Heart right ventricle (tissue), 16 donors: ENCODE results near the gene TNS1. TPM values are rescaled to one million over a fixed set of nuclear protein-coding genes. Genes with fewer than 3 reads are reported as not detected.
A peak's percentile ranks its signal among the peaks of the same experiment; 100 is the strongest.

Source experiments
- ATAC-seq, 8 donors: fragments of 200-7000 bp; cut with Tn5 transposase; one replicate each; pipeline ENCODE4 v1.9.1; 2020; ENCODE audit warnings: mild to moderate bottlenecking in 8 of 8, moderate library complexity in 8 of 8, moderate number of reproducible peaks in 1 of 8
- DNase-seq, 2 donors: peaks; one replicate each; pipeline ENCODE4 v3.0.0-alpha.2; 2020
- H3K27ac ChIP-seq, 10 donors: fragments of 200-600 bp; sonication (generic) in 2 of 10; one replicate each; pipeline versions ENCODE4 v1.5.0 to v1.8.0; 2020 to 2022; ENCODE audit warnings: mild to moderate bottlenecking in 3 of 10
- H3K27me3 ChIP-seq, 7 donors: fragments of 200-600 bp; one replicate each; pipeline ENCODE4 v1.8.0; 2021 to 2022; ENCODE audit warnings: mild to moderate bottlenecking in 2 of 7
- H3K36me3 ChIP-seq, 9 donors: fragments of 200-600 bp; sonication (generic) in 1 of 9; one replicate each; pipeline versions ENCODE4 v1.5.0 to v1.8.0; 2020 to 2022; ENCODE audit warnings: mild to moderate bottlenecking in 2 of 9
- H3K4me1 ChIP-seq, 9 donors: fragments of 200-600 bp; sonication (generic) in 1 of 9; one replicate each; pipeline versions ENCODE4 v1.5.0 to v1.8.0; 2020 to 2022; ENCODE audit warnings: mild to moderate bottlenecking in 4 of 9
- H3K4me3 ChIP-seq, 10 donors: fragments of 200-600 bp; sonication (generic) in 2 of 10; one replicate each; pipeline versions ENCODE4 v1.5.0 to v1.8.0; 2020 to 2022; ENCODE audit warnings: mild to moderate bottlenecking in 7 of 10, moderate library complexity in 2 of 10
- H3K9me3 ChIP-seq, 11 donors: fragments of 200-600 bp in 10 of 11; sonication (generic) in 2 of 11; one replicate each; pipeline versions ENCODE4 v1.5.0 to v1.8.0; 2013 to 2022; ENCODE audit warnings: mild to moderate bottlenecking in 2 of 11, control low read depth in 1 of 11, moderate library complexity in 1 of 11
- WGBS, 2 donors: extraction: QIAGEN DNeasy Blood & Tissue Kit; methylation state at CpG; one replicate each; pipeline ENCODE4 v1.1.7; 2013; ENCODE audit warnings: inconsistent platforms in 1 of 2; 5-methylcytosine and 5-hydroxymethylcytosine counted together
- intact Hi-C, 10 donors: fragments of 100-400 bp; cut with DNase I; formaldehyde crosslinking; loops; one replicate each; pipeline versions ENCODE4 v1.11.1 to v1.14.2; 2022
- polyA plus RNA-seq, 2 donors: library from polyadenylated mRNA; stranded (reverse); fragments of 200-250 nt; gene quantifications; one replicate each; pipeline ENCODE4 v1.2.3, GENCODE V29; 2013
- total RNA-seq, 10 donors: library from RNA; stranded (reverse); fragmentation: NEBNext Ultra II Directional in 3 of 10; extraction: Animal tissue kit (Norgen Biotek cat#: 25700) in 3 of 10; gene quantifications; one replicate each; pipeline versions ENCODE4 v1.2.1 to v1.2.4, GENCODE V29; 2021 to 2023
- TF ChIP-seq, protein P1 (sequence below), 9 donors: fragments of 200-600 bp; sonication (generic) in 2 of 9; IDR thresholded peaks; one replicate each; pipeline versions ENCODE4 v1.5.0 to v1.8.0; 2021 to 2022; ENCODE audit warnings: antibody characterized with exemption in 9 of 9, mild to moderate bottlenecking in 5 of 9, moderate library complexity in 1 of 9
- donor health status: Arrhythmogenic right ventricular cardiomyopathy.
- donor health status: ischemic (EF 13 %, LVEDD 7.1; RV severe dilation, severe dysfunction).
- donor health status: healthy with polysubstance abuse.
- donor health status: DM: no; HTN: yes; CAD: no.
- donor health status: DM: no; HTN: no; CAD: no.
- donor health status: ischemic (EF 25% LVEDD 6.9; RV normal size, moderate dysfunction).
- donor health status: ischemic (EF 25% LVEDD 5.7; RV mildly dilated, moderate dysfunction).
- donor health status: healthy.
- donor health status: DM: yes; HTN: yes; CAD: no.
- donor health status: Ischemic cardiomyopathy.
- donor health status: ischemic (EF 35%, LVEDD 5.7; RV mildly dilated, moderate dysfunction).
- donor health status: nonischemic (EF 11% LVEDD 7.7; RV severe dilation, severe dysfunction).
- donor health status: DM: yes; HTN: yes; CAD: no.
- donor health status: PGD.
- donor health status: ischemic (EF 29% LVEDD 5.4; RV normal size, mild dysfunction).
- donor health status: nonischemic (EF 23%, LVEDD 6.1; RV moderate dilation, normal function).

Gene TNS1
- total and polyA plus RNA-seq, 12 donors: 64.6 to 844 (median 731) TPM

DNA sequence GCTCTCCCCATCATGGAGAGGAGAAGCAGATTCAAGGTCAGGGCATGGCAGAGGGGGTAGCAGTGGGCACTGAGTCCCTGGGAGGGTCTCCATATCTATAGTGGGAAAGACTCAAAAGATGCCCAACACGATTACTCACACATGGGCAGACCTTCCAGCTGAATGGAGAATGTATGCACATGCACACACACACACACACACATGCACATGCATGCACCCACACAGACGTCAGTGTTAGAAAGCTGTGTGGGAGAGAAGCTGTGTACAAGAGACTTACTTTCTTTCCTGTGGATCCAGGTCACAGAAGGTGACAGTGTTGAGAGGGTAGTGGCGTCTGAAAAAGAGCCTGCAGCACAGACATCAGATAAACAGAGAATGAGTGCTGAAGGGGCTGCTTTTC, 194.5 kb downstream of the TNS1 start:
- H3K36me3 ChIP-seq: peaks cover 14 to 92% (median 78%) of the 10 kb centered on the region in 9 donors
- H3K27me3 ChIP-seq: no peaks in the 10 kb centered on the region
- H3K4me1 ChIP-seq: peaks cover 6 to 90% (median 58%) of the 10 kb centered on the region in 9 donors
- intact Hi-C loops: loop anchor here in 3 of 10 donors (5.0 to 10.0 kb wide), 3 partner anchors 46 to 69 kb away; no protein-coding TSS in a partner anchor
- DNase-seq: no peak
- H3K27ac ChIP-seq: peak overlapping the region in 5 of 10 donors; percentile 9 to 71 (median 57)
- no peak overlapping the region for H3K4me3 ChIP-seq
- TF ChIP-seq, protein P1, sequence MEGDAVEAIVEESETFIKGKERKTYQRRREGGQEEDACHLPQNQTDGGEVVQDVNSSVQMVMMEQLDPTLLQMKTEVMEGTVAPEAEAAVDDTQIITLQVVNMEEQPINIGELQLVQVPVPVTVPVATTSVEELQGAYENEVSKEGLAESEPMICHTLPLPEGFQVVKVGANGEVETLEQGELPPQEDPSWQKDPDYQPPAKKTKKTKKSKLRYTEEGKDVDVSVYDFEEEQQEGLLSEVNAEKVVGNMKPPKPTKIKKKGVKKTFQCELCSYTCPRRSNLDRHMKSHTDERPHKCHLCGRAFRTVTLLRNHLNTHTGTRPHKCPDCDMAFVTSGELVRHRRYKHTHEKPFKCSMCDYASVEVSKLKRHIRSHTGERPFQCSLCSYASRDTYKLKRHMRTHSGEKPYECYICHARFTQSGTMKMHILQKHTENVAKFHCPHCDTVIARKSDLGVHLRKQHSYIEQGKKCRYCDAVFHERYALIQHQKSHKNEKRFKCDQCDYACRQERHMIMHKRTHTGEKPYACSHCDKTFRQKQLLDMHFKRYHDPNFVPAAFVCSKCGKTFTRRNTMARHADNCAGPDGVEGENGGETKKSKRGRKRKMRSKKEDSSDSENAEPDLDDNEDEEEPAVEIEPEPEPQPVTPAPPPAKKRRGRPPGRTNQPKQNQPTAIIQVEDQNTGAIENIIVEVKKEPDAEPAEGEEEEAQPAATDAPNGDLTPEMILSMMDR (IDR thresholded peaks at IDR 0.05): no peak
- ATAC-seq: no peak
- no peaks in the 10 kb centered on the region for H3K9me3 ChIP-seq
- 57 to 62% methylated on average over 3 of the region's 3 CpGs for WGBS, 2 donors

DNA sequence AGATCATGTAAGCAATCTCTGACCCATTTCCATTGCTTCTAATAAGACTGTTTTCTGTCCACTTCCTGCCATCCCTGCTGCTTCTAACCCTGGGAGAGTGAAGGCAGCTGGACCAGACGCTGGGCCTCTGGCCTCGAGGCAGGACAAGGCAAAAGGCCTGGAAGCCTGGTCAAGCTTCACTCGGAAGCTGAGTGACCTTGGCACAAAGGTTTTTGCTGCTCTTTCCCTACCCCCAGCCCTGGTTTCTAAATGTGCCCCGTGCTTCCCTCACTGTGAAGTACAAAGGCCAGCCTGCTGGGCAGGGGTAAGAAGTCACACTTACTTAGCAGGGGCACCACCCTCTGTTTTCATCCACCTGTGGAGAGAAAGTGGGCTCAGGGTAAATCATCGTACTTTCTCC, 195.0 kb downstream of the TNS1 start:
- Histone ChIP-seq H3K9me3 (no peaks in the 10 kb centered on the region), H3K4me1 (peaks cover 6 to 90% (median 53%) of the 10 kb centered on the region in 9 donors), H3K36me3 (peaks cover 14 to 92% (median 78%) of the 10 kb centered on the region in 9 donors), H3K27ac (peak overlapping the region in 5 of 10 donors; percentile 25 to 71 (median 57)), H3K27me3 (no peaks in the 10 kb centered on the region), H3K4me3 (no peak overlapping the region)
- TF ChIP-seq, protein P1 (IDR thresholded peaks at IDR 0.05): no peak
- ATAC-seq (no peak), DNase-seq (no peak)
- 44 to 50% methylated on average over 5 of the region's 5 CpGs for whole genome bisulfite sequencing, 2 donors
- intact Hi-C loops: loop anchor here in 3 of 10 donors (5.0 to 10.0 kb wide), 3 partner anchors 47 to 70 kb away; no protein-coding TSS in a partner anchor

DNA sequence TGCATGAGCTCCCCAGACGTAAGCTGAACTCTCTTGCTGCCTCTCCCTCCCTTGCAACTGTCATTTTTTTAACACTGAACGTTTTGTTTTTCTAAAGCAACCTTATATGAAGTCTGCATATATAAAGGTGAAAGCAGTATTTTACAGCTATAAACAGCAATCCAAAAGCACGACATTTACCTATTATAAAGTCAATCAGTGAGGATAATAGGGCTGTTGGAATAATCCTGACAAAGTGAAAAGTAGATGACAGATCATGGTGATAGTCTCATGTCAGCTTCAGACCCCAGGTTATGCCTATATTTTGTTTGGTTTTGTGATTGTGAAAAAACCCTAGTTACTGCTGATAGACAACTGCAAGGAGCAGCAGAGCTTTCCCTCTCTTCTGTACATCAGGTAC, 195.8 kb downstream of the TNS1 start:
- peak overlapping the region in 6 of 10 donors; percentile 49 to 71 (median 57) for H3K27ac ChIP-seq
- H3K4me1 ChIP-seq: peaks cover 6 to 90% (median 50%) of the 10 kb centered on the region in 9 donors
- H3K9me3 ChIP-seq: no peaks in the 10 kb centered on the region
- no peaks in the 10 kb centered on the region for H3K27me3 ChIP-seq
- ATAC-seq (no peak), DNase-seq (no peak)
- TF ChIP-seq, protein P1 (IDR thresholded peaks at IDR 0.05): no peak
- H3K4me3 ChIP-seq: no peak overlapping the region
- peaks cover 14 to 92% (median 77%) of the 10 kb centered on the region in 9 donors for H3K36me3 ChIP-seq
- 52 to 63% methylated on average over 3 of the region's 3 CpGs for WGBS, 2 donors
- intact Hi-C loops: loop anchor here in 3 of 10 donors (5.0 to 10.0 kb wide), 3 partner anchors 48 to 70 kb away; no protein-coding TSS in a partner anchor

DNA sequence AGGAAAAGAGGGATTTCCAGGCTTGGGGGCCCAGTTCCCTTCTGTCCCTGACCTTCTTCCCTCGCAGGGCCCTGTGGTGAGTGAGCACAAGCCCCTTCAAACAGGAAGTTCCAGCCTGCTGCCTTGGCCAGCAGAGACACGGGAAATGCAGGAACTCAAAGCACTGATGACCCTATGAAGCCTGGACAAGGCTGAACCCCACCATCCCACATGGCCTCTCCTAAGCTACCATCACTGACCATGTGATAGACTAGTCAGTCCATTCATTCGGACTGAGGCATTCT, 196.4 kb downstream of the TNS1 start:
- 42 to 65% methylated on average over 3 of the region's 3 CpGs for WGBS, 2 donors
- intact Hi-C loops: loop anchor here in 3 of 10 donors (5.0 to 10.0 kb wide), 3 partner anchors 48 to 71 kb away; no protein-coding TSS in a partner anchor
- Histone ChIP-seq H3K27me3 (no peaks in the 10 kb centered on the region), H3K4me3 (no peak overlapping the region), H3K36me3 (peaks cover 14 to 92% (median 76%) of the 10 kb centered on the region in 9 donors), H3K9me3 (no peaks in the 10 kb centered on the region), H3K27ac (peak overlapping the region in 8 of 10 donors; percentile 5 to 61 (median 52)), H3K4me1 (peaks cover 6 to 90% (median 52%) of the 10 kb centered on the region in 9 donors)
- DNase-seq (no peak), ATAC-seq (no peak)
- TF ChIP-seq, protein P1 (IDR thresholded peaks at IDR 0.05): no peak
